ENCODE data around the gene EEFSEC.
"Not testable (repeated sequence)": the region's sequence is repeated elsewhere in the genome, so short reads cannot be mapped to it uniquely, and the experiment has no call there.

Gene EEFSEC

DNA sequence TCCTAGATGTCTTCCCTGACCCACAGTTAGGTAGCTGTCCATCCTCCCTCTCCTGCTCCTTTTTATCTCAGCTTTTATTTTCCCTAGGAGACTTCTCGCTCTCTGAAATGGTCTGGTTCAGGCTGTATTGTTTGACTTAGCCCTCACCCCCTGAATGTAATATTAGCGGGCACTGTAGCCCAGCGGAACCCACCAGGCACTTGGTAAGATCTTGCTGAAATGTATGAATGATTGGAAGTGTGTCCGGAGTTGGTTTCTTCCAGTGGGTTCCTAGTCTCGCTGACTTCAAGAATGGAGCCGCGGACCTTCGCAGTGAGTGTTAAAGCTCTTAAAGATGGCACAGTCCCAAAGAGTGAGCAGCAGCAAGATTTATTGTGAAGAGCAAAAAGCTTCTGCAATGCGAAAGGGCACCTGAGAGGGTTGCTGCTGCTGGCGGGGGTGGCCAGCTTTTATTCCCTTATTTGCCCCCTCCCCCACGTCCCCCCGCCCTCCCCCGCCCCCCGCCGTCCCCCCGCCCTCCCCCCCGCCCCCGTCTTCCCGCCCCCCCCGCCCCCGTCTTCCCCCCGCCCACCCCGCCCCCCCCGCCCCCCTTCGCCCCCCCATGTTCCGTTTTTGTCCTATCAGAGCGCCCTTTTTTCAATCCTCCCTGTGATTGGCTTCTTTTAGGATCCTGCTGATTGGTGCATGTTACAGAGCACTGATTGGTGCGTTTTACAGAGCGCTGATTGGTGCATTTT, 694 bp upstream of the EEFSEC start:
- DNase-seq (ENCODE audit: low read depth): no peak

GRCh38 chr3:128154354-128154753, 1.1 kb downstream of the EEFSEC start:
- DNase-seq (ENCODE audit: low read depth): not testable (repeated sequence)

DNA sequence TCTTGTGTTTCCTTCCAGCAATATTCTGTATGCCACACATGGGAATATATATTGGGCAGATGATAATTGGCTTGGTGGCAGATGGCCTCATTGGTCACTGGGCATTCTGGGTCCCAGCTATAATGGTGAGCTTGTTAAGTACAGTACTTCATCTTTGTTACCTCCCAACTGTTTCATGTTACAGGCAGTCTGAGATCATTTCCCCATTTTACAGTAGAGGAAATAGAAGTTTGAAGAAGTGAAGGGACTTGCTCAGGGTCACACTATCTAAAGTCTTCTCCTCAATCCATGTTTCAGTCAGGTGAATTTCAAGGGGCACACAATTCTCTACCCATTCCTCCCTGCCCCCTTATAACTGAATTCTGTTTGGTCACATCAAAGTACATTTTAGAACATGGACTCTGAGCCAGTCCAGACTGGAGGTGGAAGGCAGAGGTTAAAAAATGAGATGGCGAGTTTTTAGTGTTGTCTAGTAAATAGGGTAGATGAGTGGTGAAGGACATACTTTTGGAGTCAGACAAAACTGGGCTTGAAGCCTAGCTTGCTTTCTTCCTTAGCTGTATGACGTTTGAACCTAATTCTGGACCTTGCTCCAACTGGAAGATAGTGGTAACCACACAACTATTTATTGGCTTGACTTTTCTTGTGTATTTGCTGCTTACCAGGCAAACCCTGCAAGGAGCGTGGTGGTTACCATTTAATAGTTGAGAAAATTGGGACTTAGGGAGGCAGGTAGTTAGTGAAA, 2.5 kb downstream of the EEFSEC start:
- no peak for DNase-seq (ENCODE audit: low read depth)

GRCh38 chr3:128160661-128161060, 7.4 kb downstream of the EEFSEC start:
- no peak for DNase-seq (ENCODE audit: low read depth)

- DNase-seq (ENCODE audit: low read depth): no peak
Observed at GRCh38 chr3:128163432-128163831, 10.2 kb downstream of the EEFSEC start.

DNA sequence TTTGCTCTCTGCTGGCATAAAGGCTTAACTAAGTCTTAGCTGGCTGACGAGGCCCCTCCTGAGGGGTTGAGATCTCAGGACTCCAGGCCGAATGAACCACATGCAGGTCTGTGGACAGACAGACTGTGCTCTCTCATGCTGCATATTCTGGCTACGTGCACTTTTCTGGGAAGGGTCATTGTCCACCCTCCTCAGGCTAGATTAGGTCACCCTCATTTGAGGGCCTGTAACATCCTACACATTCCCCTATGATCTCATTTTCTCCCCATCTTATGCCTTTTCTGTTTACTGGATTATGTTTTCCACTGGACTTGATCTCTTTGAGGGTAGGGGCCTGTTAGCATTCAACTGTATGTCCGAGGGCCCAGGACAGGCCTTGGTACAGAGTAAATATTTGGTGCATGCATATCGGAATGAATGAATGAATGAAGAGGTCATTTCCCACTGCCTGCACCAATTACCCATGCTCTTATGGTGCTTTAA, 13.7 kb downstream of the EEFSEC start:
- no peak for DNase-seq (ENCODE audit: low read depth)

GRCh38 chr3:128167646-128167972, 14.3 kb downstream of the EEFSEC start:
- DNase-seq (ENCODE audit: low read depth): no peak

- DNase-seq (ENCODE audit: low read depth): no peak
Observed at GRCh38 chr3:128167973-128168674, 14.8 kb downstream of the EEFSEC start.

DNA sequence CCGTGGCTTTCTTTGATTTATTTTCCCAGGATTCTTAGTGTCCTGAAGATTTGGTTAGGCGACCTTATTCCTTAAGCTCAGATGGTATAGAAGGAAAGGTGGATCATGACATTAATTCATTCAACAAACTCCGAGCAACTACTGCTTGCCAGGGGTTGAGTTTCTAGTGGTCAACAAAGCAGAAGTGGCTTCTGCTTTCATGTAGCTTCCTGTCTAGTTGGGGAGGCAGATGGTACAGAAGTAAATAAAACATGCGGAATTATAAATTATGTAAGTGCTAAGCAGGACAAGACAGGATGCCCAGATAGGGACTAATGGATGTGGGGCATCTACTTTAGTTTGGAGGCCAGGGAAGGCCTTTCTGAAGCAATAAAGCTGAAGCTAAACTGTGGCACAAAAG, 15.6 kb downstream of the EEFSEC start:
- DNase-seq (ENCODE audit: low read depth): no peak

DNA sequence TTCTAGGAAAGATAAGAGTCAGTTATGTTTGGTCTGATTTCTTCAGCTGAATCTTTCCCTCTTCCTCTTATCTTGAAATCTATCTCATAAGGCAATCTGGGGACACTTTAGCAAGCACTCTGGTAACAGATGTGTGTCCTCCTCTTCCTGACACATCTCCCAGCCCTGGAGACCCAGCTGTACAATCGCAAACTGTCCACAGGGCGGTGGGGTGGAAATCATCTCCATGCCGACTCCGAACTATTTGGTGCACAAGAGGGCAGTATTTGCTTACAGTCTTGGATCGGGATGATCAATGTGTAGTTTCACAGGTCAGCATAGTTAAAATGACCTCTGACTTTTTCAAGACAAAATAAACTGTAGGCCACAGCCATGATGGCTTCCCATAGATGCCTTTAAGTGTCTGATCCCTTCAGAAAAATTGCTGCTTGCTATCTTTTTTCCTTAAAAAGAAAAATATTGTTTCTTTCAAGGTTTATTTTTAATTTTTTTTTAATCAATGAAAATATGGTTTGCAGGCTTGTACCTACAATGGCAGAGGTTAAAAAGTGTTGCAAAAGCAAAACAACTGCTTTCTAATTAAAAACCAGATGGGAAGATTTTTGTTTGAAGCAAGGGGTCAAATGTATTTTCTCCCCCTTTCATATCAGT, 17.7 kb downstream of the EEFSEC start:
- no peak for DNase-seq (ENCODE audit: low read depth)

- DNase-seq (ENCODE audit: low read depth): no peak
Observed at GRCh38 chr3:128173200-128173599, 19.9 kb downstream of the EEFSEC start.

- DNase-seq (ENCODE audit: low read depth): no peak
Observed at GRCh38 chr3:128173849-128174248, 20.6 kb downstream of the EEFSEC start.

- DNase-seq (ENCODE audit: low read depth): no peak
Observed at GRCh38 chr3:128174675-128175590, 21.7 kb downstream of the EEFSEC start.

DNA sequence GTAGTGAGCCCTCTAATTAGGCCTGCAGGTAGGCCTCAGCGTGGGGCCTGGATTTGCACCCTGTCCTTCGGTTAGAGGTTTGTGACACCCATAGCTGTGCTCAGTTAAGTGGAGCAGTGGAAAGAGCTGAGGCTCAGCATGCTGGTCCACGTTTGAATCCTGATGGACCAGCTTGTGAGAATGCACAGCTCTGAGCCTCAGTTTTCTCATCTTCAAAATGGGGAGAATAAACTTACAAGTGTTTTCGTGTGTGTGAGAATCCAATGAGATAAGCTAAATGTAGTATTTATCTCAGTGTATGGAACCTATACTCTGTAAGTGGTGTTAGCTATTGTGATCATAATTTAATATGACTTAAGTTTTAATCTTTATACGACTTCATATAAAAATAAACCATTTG, 22.5 kb downstream of the EEFSEC start:
- DNase-seq (ENCODE audit: low read depth): no peak

DNA sequence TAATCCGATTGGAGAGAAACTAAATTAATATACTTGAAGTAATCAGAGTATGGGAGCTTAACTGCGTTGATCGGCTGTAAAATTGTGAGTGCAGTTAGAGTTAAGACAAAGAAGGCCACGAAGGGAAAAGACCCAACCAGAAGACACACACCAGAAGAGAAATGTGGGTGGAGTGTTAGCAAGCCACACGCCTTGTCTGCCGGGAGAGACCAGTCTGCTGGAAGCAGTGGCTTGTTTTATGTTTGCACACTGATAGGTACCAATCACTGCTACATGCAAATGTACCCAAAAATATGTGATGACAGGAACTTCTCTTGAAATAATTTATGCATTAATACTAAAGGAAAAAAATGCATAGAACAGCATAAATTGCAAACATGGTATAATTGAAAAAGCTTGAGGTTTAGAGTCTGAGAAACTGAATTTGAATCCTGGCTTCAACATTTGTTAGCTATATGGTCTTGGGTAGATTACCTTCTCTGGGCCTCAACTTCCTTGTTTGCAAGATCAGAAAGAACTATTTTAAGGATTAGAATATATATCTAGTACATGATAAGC, 23.1 kb downstream of the EEFSEC start:
- no peak for DNase-seq (ENCODE audit: low read depth)

- DNase-seq (ENCODE audit: low read depth): no peak
Observed at GRCh38 chr3:128177865-128178264, 24.6 kb downstream of the EEFSEC start.

DNA sequence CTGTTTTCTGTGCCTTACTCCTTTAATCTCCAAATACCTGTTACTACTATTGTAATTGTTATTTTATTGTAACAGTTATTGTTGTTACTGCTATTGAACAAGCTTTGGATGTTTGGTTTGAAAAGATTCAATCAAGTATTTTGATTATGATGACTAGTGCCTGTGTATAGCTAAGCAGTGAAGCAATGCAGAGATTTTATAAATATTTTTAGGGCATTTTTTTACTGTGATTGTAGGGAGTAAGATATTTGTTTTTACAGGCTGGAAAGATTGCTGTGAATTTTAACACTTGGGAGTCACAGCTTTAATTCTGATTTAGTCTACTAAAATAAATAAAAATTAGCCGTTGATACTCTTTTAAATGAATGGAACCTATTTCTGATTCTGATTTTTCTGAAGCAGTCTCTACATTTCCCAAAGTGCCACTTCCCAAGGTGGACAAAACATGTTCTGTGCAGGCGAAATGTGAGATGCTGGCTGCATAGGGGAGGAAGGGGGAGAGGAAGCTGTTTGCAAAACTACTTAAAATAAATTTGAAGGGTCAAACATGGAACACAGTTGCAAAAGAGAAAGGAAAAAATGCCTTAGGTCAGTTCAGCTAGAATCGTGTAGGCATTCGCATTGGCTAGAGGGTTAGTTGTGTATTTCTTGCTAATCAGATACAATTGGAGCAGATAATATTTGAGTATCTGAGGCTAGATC, 25.7 kb downstream of the EEFSEC start:
- DNase-seq (ENCODE audit: low read depth): no peak

- no peak for DNase-seq (ENCODE audit: low read depth)
Observed at GRCh38 chr3:128179484-128179819, 26.2 kb downstream of the EEFSEC start.

- DNase-seq (ENCODE audit: low read depth): no peak
Observed at GRCh38 chr3:128180436-128180835, 27.2 kb downstream of the EEFSEC start.

GRCh38 chr3:128180913-128181312, 27.6 kb downstream of the EEFSEC start:
- no peak for DNase-seq (ENCODE audit: low read depth)

GRCh38 chr3:128182656-128183055, 29.4 kb downstream of the EEFSEC start:
- no peak for DNase-seq (ENCODE audit: low read depth)

Measured in stimulated activated CD4-positive, alpha-beta T cell treated with anti-CD3 and anti-CD28 coated beads, Interleukin-2, amount 100 ng/mL, for 4 hours (primary cell).